ENCODE results near the gene SHC3.

Gene SHC3

DNA sequence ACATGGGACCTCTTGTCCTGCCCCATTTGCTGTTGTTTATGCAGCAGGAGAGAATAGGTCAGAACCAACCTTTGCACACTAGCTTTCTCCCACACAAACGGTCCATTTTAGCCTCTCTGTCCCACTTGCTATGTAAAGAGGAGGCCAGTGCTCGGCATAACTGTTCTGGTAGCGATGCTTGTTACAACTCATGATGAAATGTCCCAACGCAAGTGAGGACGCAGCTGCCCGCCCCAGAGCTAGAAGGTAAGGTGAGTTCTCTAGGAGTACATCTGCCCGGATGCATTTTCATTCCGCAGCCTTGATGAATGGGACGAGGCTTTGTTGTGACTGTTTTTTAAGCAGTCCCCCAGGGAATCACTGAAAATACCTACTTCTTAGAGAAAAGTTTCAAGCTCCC lies 173.3 kb downstream of the SHC3 start:
- no peak for TF ChIP-seq FOXP2 (optimal IDR thresholded peaks at IDR 0.05; ENCODE audit: borderline replicate concordance, extremely low read depth, extremely low read length, insufficient read depth)
- no peak for TF ChIP-seq POLR2AphosphoS5 (IDR thresholded peaks at IDR 0.05; ENCODE audit: low read depth, low read length)
- TF ChIP-seq, protein P1, sequence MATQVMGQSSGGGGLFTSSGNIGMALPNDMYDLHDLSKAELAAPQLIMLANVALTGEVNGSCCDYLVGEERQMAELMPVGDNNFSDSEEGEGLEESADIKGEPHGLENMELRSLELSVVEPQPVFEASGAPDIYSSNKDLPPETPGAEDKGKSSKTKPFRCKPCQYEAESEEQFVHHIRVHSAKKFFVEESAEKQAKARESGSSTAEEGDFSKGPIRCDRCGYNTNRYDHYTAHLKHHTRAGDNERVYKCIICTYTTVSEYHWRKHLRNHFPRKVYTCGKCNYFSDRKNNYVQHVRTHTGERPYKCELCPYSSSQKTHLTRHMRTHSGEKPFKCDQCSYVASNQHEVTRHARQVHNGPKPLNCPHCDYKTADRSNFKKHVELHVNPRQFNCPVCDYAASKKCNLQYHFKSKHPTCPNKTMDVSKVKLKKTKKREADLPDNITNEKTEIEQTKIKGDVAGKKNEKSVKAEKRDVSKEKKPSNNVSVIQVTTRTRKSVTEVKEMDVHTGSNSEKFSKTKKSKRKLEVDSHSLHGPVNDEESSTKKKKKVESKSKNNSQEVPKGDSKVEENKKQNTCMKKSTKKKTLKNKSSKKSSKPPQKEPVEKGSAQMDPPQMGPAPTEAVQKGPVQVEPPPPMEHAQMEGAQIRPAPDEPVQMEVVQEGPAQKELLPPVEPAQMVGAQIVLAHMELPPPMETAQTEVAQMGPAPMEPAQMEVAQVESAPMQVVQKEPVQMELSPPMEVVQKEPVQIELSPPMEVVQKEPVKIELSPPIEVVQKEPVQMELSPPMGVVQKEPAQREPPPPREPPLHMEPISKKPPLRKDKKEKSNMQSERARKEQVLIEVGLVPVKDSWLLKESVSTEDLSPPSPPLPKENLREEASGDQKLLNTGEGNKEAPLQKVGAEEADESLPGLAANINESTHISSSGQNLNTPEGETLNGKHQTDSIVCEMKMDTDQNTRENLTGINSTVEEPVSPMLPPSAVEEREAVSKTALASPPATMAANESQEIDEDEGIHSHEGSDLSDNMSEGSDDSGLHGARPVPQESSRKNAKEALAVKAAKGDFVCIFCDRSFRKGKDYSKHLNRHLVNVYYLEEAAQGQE (IDR thresholded peaks at IDR 0.05; ENCODE audit: insufficient read depth in 1 of 2, low read depth in 2 of 2, low read length in 2 of 2), result no peak
- TF ChIP-seq TAF1 (IDR thresholded peaks at IDR 0.05; ENCODE audit: borderline replicate concordance, insufficient read depth, low read length), result no peak
- TF ChIP-seq SIN3A (IDR thresholded peaks at IDR 0.05; ENCODE audit: borderline replicate concordance, insufficient read depth, low read length), result no peak

DNA sequence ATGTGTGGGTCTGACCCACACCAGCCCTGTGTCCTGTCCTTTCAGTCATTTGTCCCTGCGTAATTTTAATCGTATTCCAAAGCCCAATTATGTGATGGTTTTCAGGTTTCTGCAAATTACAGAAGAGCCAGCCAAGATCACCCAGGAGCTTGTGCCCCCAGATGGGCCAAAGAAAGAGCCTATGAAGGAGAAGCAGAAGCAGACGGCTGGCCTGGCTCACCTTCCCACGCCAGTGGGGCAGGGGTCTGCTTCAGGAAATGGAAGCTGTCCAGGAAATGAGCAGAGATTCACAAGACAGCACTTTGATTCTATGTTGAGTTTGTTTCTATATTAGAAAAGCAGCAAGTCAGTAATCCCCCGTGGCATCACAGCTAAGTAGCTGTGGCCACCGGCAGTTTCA lies 175.6 kb downstream of the SHC3 start:
- TF ChIP-seq FOXP2 (optimal IDR thresholded peaks at IDR 0.05; ENCODE audit: borderline replicate concordance, extremely low read depth, extremely low read length, insufficient read depth), result no peak
- TF ChIP-seq TAF1 (IDR thresholded peaks at IDR 0.05; ENCODE audit: borderline replicate concordance, insufficient read depth, low read length), result no peak
- TF ChIP-seq, protein P1 (IDR thresholded peaks at IDR 0.05; ENCODE audit: insufficient read depth in 1 of 2, low read depth in 2 of 2, low read length in 2 of 2), result no peak
- no peak for TF ChIP-seq POLR2AphosphoS5 (IDR thresholded peaks at IDR 0.05; ENCODE audit: low read depth, low read length)
- no peak for TF ChIP-seq SIN3A (IDR thresholded peaks at IDR 0.05; ENCODE audit: borderline replicate concordance, insufficient read depth, low read length)

DNA sequence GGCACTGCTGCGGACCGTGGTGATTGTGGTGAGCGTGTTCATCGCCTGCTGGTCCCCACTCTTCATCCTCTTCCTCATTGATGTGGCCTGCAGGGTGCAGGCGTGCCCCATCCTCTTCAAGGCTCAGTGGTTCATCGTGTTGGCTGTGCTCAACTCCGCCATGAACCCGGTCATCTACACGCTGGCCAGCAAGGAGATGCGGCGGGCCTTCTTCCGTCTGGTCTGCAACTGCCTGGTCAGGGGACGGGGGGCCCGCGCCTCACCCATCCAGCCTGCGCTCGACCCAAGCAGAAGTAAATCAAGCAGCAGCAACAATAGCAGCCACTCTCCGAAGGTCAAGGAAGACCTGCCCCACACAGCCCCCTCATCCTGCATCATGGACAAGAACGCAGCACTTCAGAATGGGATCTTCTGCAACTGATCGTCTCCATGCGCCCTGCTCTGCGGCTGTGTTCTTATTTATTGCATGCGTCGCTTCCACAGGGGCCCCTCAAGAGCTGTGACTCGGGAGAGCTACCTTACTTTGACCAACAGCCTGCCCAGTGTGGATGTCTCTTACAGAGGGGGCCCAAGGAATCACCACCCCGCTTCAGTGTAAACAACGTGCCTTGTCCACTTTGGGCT lies 176.6 kb downstream of the SHC3 start:
- TF ChIP-seq TAF1 (IDR thresholded peaks at IDR 0.05; ENCODE audit: borderline replicate concordance, insufficient read depth, low read length) (no peak), FOXP2 (optimal IDR thresholded peaks at IDR 0.05; ENCODE audit: borderline replicate concordance, extremely low read depth, extremely low read length, insufficient read depth) (no peak), POLR2AphosphoS5 (IDR thresholded peaks at IDR 0.05; ENCODE audit: low read depth, low read length) (no peak), SIN3A (IDR thresholded peaks at IDR 0.05; ENCODE audit: borderline replicate concordance, insufficient read depth, low read length) (no peak)
- TF ChIP-seq, protein P1 (IDR thresholded peaks at IDR 0.05; ENCODE audit: insufficient read depth in 1 of 2, low read depth in 2 of 2, low read length in 2 of 2), result no peak

DNA sequence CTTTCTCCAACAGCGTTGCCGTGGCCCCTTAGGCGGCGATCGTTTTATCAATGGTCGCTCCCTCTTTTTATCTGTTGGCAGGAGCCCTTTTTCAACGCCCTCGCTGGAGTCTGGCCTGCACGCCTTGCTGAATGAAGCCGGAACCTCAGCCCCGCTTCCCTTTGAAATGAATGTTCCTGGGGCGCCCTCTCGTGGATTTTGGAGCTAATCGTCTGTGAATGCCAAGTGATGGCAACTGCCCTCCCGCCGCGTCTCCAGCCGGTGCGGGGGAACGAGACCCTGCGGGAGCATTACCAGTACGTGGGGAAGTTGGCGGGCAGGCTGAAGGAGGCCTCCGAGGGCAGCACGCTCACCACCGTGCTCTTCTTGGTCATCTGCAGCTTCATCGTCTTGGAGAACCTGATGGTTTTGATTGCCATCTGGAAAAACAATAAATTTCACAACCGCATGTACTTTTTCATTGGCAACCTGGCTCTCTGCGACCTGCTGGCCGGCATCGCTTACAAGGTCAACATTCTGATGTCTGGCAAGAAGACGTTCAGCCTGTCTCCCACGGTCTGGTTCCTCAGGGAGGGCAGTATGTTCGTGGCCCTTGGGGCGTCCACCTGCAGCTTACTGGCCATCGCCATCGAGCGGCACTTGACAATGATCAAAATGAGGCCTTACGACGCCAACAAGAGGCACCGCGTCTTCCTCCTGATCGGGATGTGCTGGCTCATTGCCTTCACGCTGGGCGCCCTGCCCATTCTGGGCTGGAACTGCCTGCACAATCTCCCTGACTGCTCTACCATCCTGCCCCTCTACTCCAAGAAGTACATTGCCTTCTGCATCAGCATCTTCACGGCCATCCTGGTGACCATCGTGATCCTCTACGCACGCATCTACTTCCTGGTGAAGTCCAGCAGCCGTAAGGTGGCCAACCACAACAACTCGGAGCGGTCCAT lies 177.4 kb downstream of the SHC3 start:
- TF ChIP-seq POLR2AphosphoS5 (IDR thresholded peaks at IDR 0.05; ENCODE audit: low read depth, low read length) (no peak; the same call in 1 of the 2 replicates), SIN3A (IDR thresholded peaks at IDR 0.05; ENCODE audit: borderline replicate concordance, insufficient read depth, low read length) (no peak), TAF1 (IDR thresholded peaks at IDR 0.05; ENCODE audit: borderline replicate concordance, insufficient read depth, low read length) (no peak), FOXP2 (optimal IDR thresholded peaks at IDR 0.05; ENCODE audit: borderline replicate concordance, extremely low read depth, extremely low read length, insufficient read depth) (no peak)
- TF ChIP-seq, protein P1 (IDR thresholded peaks at IDR 0.05; ENCODE audit: insufficient read depth in 1 of 2, low read depth in 2 of 2, low read length in 2 of 2), result no peak
